B cell (primary cell): ENCODE data around the gene GRAMD1C. TPM values are rescaled to one million over a fixed set of nuclear protein-coding genes. Genes with fewer than 3 reads are reported as not detected.

Experiments
- ATAC-seq: fragments of 200-7000 bp; cut with Tn5 transposase; one replicate; pipeline ENCODE4 v1.10.0; 2021; ENCODE audit warnings: low read depth, mild to moderate bottlenecking, moderate number of reproducible peaks, moderate library complexity
- CTCF ChIA-PET: fragments of 350-600 bp; sonication (Branson Sonifier 250); formaldehyde crosslinking; loops from one replicate; lab custom pipeline; 2021; ENCODE audit warnings: antibody characterized with exemption, inconsistent platforms; lab: Charles Lee
- POLR2A ChIA-PET: fragments of 350-600 bp; sonication (Branson Sonifier 250); formaldehyde crosslinking; loops from one replicate; lab custom pipeline; 2021; ENCODE audit warnings: antibody characterized with exemption; lab: Charles Lee
- DNase-seq: peaks from one replicate; pipeline ENCODE4 v3.0.0; 2013
- H2AFZ ChIP-seq: 2 replicates; pipeline ENCODE4 v1.6.1; 2012; ENCODE audit warnings: mild to moderate bottlenecking, low read depth, low read length; ENCODE audit not compliant: insufficient read depth, poor library complexity, severe bottlenecking
- H3K27ac ChIP-seq, 2 donors: 1 replicate in 1 of 2; 2 replicates in 1 of 2; pipeline ENCODE4 v1.5.1; 2012 to 2013; ENCODE audit warnings: low read length in 2 of 2, mild to moderate bottlenecking in 2 of 2, moderate library complexity in 1 of 2
- H3K27me3 ChIP-seq, 4 experiments: fragments of 200-600 bp in 1 of 4; sonication (generic) in 1 of 4; replicated peaks in 1 of 4; 1 replicate in 2 of 4; 2 replicates in 2 of 4; pipeline versions ENCODE4 v1.6.1 to v1.7.0; 2013 to 2016; ENCODE audit warnings: low read length in 3 of 4, mild to moderate bottlenecking in 2 of 4, mixed read lengths in 1 of 4, moderate library complexity in 1 of 4; ENCODE audit not compliant: insufficient read depth in 4 of 4, control insufficient read depth in 3 of 4; ENCODE audit errors: control extremely low read depth in 1 of 4
- H3K36me3 ChIP-seq, 2 experiments: replicated peaks in 1 of 2; 1 replicate in 1 of 2; 2 replicates in 1 of 2; pipeline versions ENCODE4 v1.6.1 to v1.7.1; 2013; ENCODE audit warnings: low read length in 1 of 2; ENCODE audit not compliant: insufficient read depth in 2 of 2, control insufficient read depth in 1 of 2; ENCODE audit errors: control extremely low read depth in 1 of 2, extremely low read depth in 1 of 2
- H3K4me1 ChIP-seq, 2 donors: fragments of 200-600 bp in 1 of 2; sonication (generic) in 1 of 2; 1 replicate in 1 of 2; 2 replicates in 1 of 2; pipeline versions ENCODE4 v1.5.1 to v1.6.1; 2013 to 2017; ENCODE audit warnings: low read length in 2 of 2; ENCODE audit not compliant: control insufficient read depth in 2 of 2, insufficient read depth in 2 of 2
- H3K4me2 ChIP-seq: replicated peaks from 2 replicates; pipeline ENCODE3; 2012; ENCODE audit warnings: mild to moderate bottlenecking, low read depth, low read length; ENCODE audit not compliant: poor library complexity, severe bottlenecking
- H3K4me3 ChIP-seq, 5 experiments: fragments of 200-600 bp in 1 of 5; sonication (generic) in 1 of 5; 1 replicate in 3 of 5; 2 replicates in 2 of 5; pipeline versions ENCODE4 v1.5.1 to v1.7.0; 2011 to 2016; ENCODE audit warnings: low read length in 4 of 5, mild to moderate bottlenecking in 4 of 5, low read depth in 2 of 5, control low read depth in 1 of 5, moderate library complexity in 1 of 5; ENCODE audit not compliant: insufficient read depth in 1 of 5; ENCODE audit errors: control extremely low read depth in 1 of 5, extremely low read depth in 1 of 5
- H3K79me2 ChIP-seq: fragments of 200-600 bp; sonication (generic); one replicate; pipeline ENCODE4 v1.6.0; 2016; ENCODE audit warnings: low read length; ENCODE audit not compliant: control insufficient read depth, insufficient read depth
- H3K9ac ChIP-seq: fragments of 200-600 bp; sonication (generic); 2 replicates; pipeline ENCODE4 v1.6.1; 2017; ENCODE audit warnings: mild to moderate bottlenecking, low read length, moderate library complexity
- H3K9me3 ChIP-seq, 3 donors: one replicate each; pipeline versions ENCODE4 v1.6.1 to v1.7.1; 2013; ENCODE audit warnings: low read length in 2 of 3; ENCODE audit not compliant: control insufficient read depth in 2 of 3, insufficient read depth in 1 of 3; ENCODE audit errors: control extremely low read depth in 1 of 3
- H4K20me1 ChIP-seq: 2 replicates; pipeline ENCODE4 v1.6.0; 2012; ENCODE audit warnings: mild to moderate bottlenecking, low read length; ENCODE audit not compliant: insufficient read depth, control insufficient read depth, poor library complexity, severe bottlenecking
- H3K27ac Mint-ChIP-seq: one replicate; pipeline ENCODE4 v1.8.0; 2021; ENCODE audit warnings: mixed read lengths
- H3K27me3 Mint-ChIP-seq: one replicate; pipeline ENCODE4 v1.8.0; 2021; ENCODE audit warnings: mixed read lengths
- H3K4me1 Mint-ChIP-seq: one replicate; pipeline ENCODE4 v1.8.0; 2021; ENCODE audit warnings: mixed read lengths
- H3K4me3 Mint-ChIP-seq: one replicate; pipeline ENCODE4 v1.8.0; 2021; ENCODE audit warnings: mixed read lengths
- H3K9me3 Mint-ChIP-seq: one replicate; pipeline ENCODE4 v1.8.0; 2022; ENCODE audit warnings: mixed read lengths; ENCODE audit not compliant: insufficient read depth
- EZH2 ChIP-seq: IDR thresholded peaks from 2 replicates; pipeline ENCODE4 v1.6.1; 2012; ENCODE audit warnings: borderline replicate concordance, low read depth, mild to moderate bottlenecking, moderate library complexity, low read length; ENCODE audit not compliant: insufficient read depth, poor library complexity, severe bottlenecking
- WGBS: methylation state at CpG from one replicate; pipeline ENCODE4 v1.1.5; 2013; ENCODE audit warnings: missing lambda C conversion rate; ENCODE audit not compliant: insufficient coverage; 5-methylcytosine and 5-hydroxymethylcytosine counted together
- intact Hi-C: fragments of 100-400 bp; cut with micrococcal nuclease; formaldehyde crosslinking; loops from one replicate; pipeline ENCODE4 v1.10.0; 2022
- polyA plus RNA-seq: library from polyadenylated mRNA; depleted of rRNA; stranded (reverse); fragments of >200 nt; gene quantifications from 2 replicates; pipeline ENCODE4 v1.2.3, GENCODE V29; 2012
- total RNA-seq, 2 donors: library from RNA; stranded (reverse); fragments of 120-200 nt in 1 of 2; gene quantifications; 1 replicate in 1 of 2; 2 replicates in 1 of 2; pipeline versions ENCODE4 v1.2.3 to v1.2.4, GENCODE V29; 2013 to 2022
- TF ChIP-seq, protein P1 (sequence below): fragments of 200-600 bp; IDR thresholded peaks from one replicate; pipeline ENCODE4 v1.8.0; 2022; ENCODE audit warnings: antibody characterized with exemption, mild to moderate bottlenecking

Gene GRAMD1C
- total and polyA plus RNA-seq, 2 donors (not counting 1 experiment from before 2014, with no cell fraction given): 8.5 to 47.1 TPM

- CTCF ChIA-PET: interaction anchor here (0.7 to 1.4 kb wide), 3 partner anchors 22 to 73 kb away, joined by 3 to 6 read pairs (median 3); partner anchors contain the start of genes CCDC191 and QTRT2
- ATAC-seq: no peak
Measured at GRCh38 chr3:113983544-113983943, 145.0 kb downstream of the GRAMD1C start.

GRCh38 chr3:113985541-113985940 is 147.0 kb downstream of the GRAMD1C start:
- ChIA-PET POLR2A (interaction anchor here (0.6 to 3.8 kb wide), 5 partner anchors 20 to 239 kb away, joined by 3 to 33 read pairs (median 9); partner anchors contain the start of genes ATP6V1A, CCDC191 and QTRT2), CTCF (interaction anchor here (0.7 to 2.7 kb wide), 4 partner anchors 16 to 25 kb away, joined by 3 to 20 read pairs (median 4); no protein-coding TSS in a partner anchor)
- peak overlapping the region; percentile 53 for H2AFZ ChIP-seq
- H3K9me3 ChIP-seq: no peaks in the 10 kb centered on the region
- Mint-ChIP-seq H3K4me1 (peaks cover 58% of the 10 kb centered on the region), H3K27me3 (no peaks in the 10 kb centered on the region), H3K9me3 (no peaks in the 10 kb centered on the region), H3K4me3 (peak overlapping the region; percentile 79), H3K27ac (peak overlapping the region; percentile 98)
- no peaks in the 10 kb centered on the region for H3K27me3 ChIP-seq
- ATAC-seq (peak; percentile 94), DNase-seq (peak; percentile 84)
- H3K4me3 ChIP-seq: peak overlapping the region in 4 of 5 experiments; percentile 4 to 34 (median 5)
- intact Hi-C loops: loop anchor here (1.0 to 2.0 kb wide), 4 partner anchors 20 to 228 kb away; partner anchors contain the start of genes CCDC191, QTRT2 and ZDHHC23
- H3K36me3 ChIP-seq: peaks cover 2 to 5% of the 10 kb centered on the region in 2 experiments
- TF ChIP-seq, protein P1, sequence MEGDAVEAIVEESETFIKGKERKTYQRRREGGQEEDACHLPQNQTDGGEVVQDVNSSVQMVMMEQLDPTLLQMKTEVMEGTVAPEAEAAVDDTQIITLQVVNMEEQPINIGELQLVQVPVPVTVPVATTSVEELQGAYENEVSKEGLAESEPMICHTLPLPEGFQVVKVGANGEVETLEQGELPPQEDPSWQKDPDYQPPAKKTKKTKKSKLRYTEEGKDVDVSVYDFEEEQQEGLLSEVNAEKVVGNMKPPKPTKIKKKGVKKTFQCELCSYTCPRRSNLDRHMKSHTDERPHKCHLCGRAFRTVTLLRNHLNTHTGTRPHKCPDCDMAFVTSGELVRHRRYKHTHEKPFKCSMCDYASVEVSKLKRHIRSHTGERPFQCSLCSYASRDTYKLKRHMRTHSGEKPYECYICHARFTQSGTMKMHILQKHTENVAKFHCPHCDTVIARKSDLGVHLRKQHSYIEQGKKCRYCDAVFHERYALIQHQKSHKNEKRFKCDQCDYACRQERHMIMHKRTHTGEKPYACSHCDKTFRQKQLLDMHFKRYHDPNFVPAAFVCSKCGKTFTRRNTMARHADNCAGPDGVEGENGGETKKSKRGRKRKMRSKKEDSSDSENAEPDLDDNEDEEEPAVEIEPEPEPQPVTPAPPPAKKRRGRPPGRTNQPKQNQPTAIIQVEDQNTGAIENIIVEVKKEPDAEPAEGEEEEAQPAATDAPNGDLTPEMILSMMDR: no peak
- no peak for TF ChIP-seq EZH2
- WGBS: 0% methylated on average over 2 of the region's 4 CpGs
- H3K4me2 ChIP-seq: peak overlapping the region; percentile 66
- peak overlapping the region; percentile 57 for H3K9ac ChIP-seq
- no peaks in the 10 kb centered on the region for H3K79me2 ChIP-seq
- H3K4me1 ChIP-seq: peaks cover 39 to 43% of the 10 kb centered on the region in 2 donors
- no peaks in the 10 kb centered on the region for H4K20me1 ChIP-seq
- peak overlapping the region; percentile 97 to 98 for H3K27ac ChIP-seq

More at GRCh38 chr3:113983544-113983943, 145.0 kb downstream of the GRAMD1C start:
- Mint-ChIP-seq H3K9me3 (no peaks in the 10 kb centered on the region), H3K27ac (peak overlapping the region; percentile 16), H3K4me3 (no peak overlapping the region), H3K4me1 (peaks cover 58% of the 10 kb centered on the region), H3K27me3 (no peaks in the 10 kb centered on the region)
- H2AFZ ChIP-seq: no peak overlapping the region
- POLR2A ChIA-PET: interaction anchor here (2.9 kb wide), 1 partner anchor 22 kb away, joined by 7 read pairs; no protein-coding TSS in a partner anchor
- intact Hi-C loops: no loop called here
- no peak overlapping the region for H3K9ac ChIP-seq
- no peak overlapping the region for H3K4me2 ChIP-seq
- TF ChIP-seq, protein P1: no peak
- H3K9me3 ChIP-seq: no peaks in the 10 kb centered on the region
- H3K79me2 ChIP-seq: no peaks in the 10 kb centered on the region
- no peak overlapping the region for H3K4me3 ChIP-seq
- no peaks in the 10 kb centered on the region for H3K27me3 ChIP-seq
- H3K4me1 ChIP-seq: peaks cover 39 to 43% of the 10 kb centered on the region in 2 donors
- H3K36me3 ChIP-seq: peaks cover 7 to 16% of the 10 kb centered on the region in 2 experiments
- H3K27ac ChIP-seq: no peak overlapping the region
- no peak for DNase-seq
- no peaks in the 10 kb centered on the region for H4K20me1 ChIP-seq
- WGBS: no CpG with 5 or more reads among the region's 3 CpGs
